Measurements from ENCODE around the gene SPECC1.

DNA sequence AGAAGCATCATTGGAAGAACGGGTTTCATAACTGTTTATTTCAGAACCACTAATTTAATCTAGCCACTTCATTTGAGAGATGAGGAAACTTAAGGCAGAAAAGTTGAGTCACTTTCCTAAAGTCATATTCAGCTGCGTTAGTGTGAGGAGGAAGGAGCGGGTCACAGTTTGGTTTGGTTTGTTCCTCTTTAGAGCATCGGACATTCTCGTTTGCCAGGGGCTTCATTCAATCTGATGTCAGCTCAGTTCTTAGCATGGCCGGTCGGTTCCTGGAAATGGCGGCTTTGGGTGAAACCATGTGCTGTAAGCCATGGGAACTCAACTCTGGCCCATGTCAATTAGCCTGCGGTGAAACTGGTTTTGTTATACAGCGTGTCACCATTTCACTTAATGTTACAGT, 271.7 kb downstream of the SPECC1 start:
- TF ChIP-seq EZH2 (IDR thresholded peaks at IDR 0.05) (no peak), EZH2phosphoT487 (IDR thresholded peaks at IDR 0.05) (no peak)
- TF ChIP-seq, protein P1, sequence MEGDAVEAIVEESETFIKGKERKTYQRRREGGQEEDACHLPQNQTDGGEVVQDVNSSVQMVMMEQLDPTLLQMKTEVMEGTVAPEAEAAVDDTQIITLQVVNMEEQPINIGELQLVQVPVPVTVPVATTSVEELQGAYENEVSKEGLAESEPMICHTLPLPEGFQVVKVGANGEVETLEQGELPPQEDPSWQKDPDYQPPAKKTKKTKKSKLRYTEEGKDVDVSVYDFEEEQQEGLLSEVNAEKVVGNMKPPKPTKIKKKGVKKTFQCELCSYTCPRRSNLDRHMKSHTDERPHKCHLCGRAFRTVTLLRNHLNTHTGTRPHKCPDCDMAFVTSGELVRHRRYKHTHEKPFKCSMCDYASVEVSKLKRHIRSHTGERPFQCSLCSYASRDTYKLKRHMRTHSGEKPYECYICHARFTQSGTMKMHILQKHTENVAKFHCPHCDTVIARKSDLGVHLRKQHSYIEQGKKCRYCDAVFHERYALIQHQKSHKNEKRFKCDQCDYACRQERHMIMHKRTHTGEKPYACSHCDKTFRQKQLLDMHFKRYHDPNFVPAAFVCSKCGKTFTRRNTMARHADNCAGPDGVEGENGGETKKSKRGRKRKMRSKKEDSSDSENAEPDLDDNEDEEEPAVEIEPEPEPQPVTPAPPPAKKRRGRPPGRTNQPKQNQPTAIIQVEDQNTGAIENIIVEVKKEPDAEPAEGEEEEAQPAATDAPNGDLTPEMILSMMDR (IDR thresholded peaks at IDR 0.05): no peak
